Neuron (in vitro differentiated cells): ENCODE measurements around the gene FEM1A.
"Not testable (repeated sequence)": the region's sequence is repeated elsewhere in the genome, so short reads cannot be mapped to it uniquely, and the experiment has no call there.

Source experiments
- H2AFZ ChIP-seq: one replicate; pipeline ENCODE4 v1.6.1; 2013; ENCODE audit warnings: low read depth, mild to moderate bottlenecking, inconsistent platforms, low read length, moderate library complexity
- H3K27me3 ChIP-seq: one replicate; pipeline ENCODE4 v1.6.1; 2013; ENCODE audit warnings: low read length; ENCODE audit not compliant: insufficient read depth
- H3K36me3 ChIP-seq: one replicate; pipeline ENCODE4 v1.6.1; 2013; ENCODE audit warnings: low read length; ENCODE audit not compliant: insufficient read depth
- H3K4me1 ChIP-seq: one replicate; pipeline ENCODE4 v1.6.1; 2013; ENCODE audit warnings: low read length; ENCODE audit not compliant: insufficient read depth
- H3K4me3 ChIP-seq: 2 replicates; pipeline ENCODE4 v1.5.1; 2013; ENCODE audit warnings: mild to moderate bottlenecking, low read length, moderate library complexity
- H3K9me3 ChIP-seq: one replicate; pipeline ENCODE4 v1.6.1; 2013; ENCODE audit warnings: low read length

Gene FEM1A

GRCh38 chr19:4806384-4806783, 14.8 kb downstream of the FEM1A start:
- H2AFZ ChIP-seq: no peak overlapping the region
- no peaks in the 10 kb centered on the region for H3K27me3 ChIP-seq
- no peaks in the 10 kb centered on the region for H3K4me1 ChIP-seq
- H3K36me3 ChIP-seq: no peaks in the 10 kb centered on the region
- no peak overlapping the region for H3K4me3 ChIP-seq
- no peaks in the 10 kb centered on the region for H3K9me3 ChIP-seq

- Histone ChIP-seq H3K9me3 (no peaks in the 10 kb centered on the region), H3K36me3 (no peaks in the 10 kb centered on the region), H2AFZ (no peak overlapping the region), H3K27me3 (no peaks in the 10 kb centered on the region), H3K4me3 (no peak overlapping the region), H3K4me1 (no peaks in the 10 kb centered on the region)
Measured at GRCh38 chr19:4807188-4807587, 15.7 kb downstream of the FEM1A start.

- Histone ChIP-seq H3K4me3 (no peak overlapping the region), H2AFZ (no peak overlapping the region), H3K9me3 (peaks cover 1% of the 10 kb centered on the region), H3K4me1 (no peaks in the 10 kb centered on the region), H3K27me3 (no peaks in the 10 kb centered on the region), H3K36me3 (no peaks in the 10 kb centered on the region)
Measured at GRCh38 chr19:4811328-4812131, 20.0 kb downstream of the FEM1A start.

GRCh38 chr19:4814625-4815425, 23.3 kb downstream of the FEM1A start:
- Histone ChIP-seq H2AFZ (peak overlapping the region; percentile 30), H3K36me3 (no peaks in the 10 kb centered on the region), H3K4me1 (no peaks in the 10 kb centered on the region), H3K4me3 (no peak overlapping the region), H3K27me3 (no peaks in the 10 kb centered on the region), H3K9me3 (peaks cover 9% of the 10 kb centered on the region)

GRCh38 chr19:4815426-4816201, 24.1 kb downstream of the FEM1A start:
- Histone ChIP-seq H3K36me3 (no peaks in the 10 kb centered on the region), H3K9me3 (peaks cover 9% of the 10 kb centered on the region), H3K4me1 (no peaks in the 10 kb centered on the region), H2AFZ (peak overlapping the region; percentile 30), H3K4me3 (peak overlapping the region; percentile 16), H3K27me3 (no peaks in the 10 kb centered on the region)

- Histone ChIP-seq H3K4me1 (no peaks in the 10 kb centered on the region), H3K27me3 (no peaks in the 10 kb centered on the region), H3K36me3 (no peaks in the 10 kb centered on the region), H2AFZ (peak overlapping the region; percentile 30), H3K4me3 (no peak overlapping the region), H3K9me3 (peaks cover 9% of the 10 kb centered on the region)
Measured at GRCh38 chr19:4816202-4816949, 24.8 kb downstream of the FEM1A start.

- Histone ChIP-seq H2AFZ (no peak overlapping the region), H3K4me3 (no peak overlapping the region), H3K36me3 (no peaks in the 10 kb centered on the region), H3K27me3 (no peaks in the 10 kb centered on the region), H3K9me3 (peaks cover 9% of the 10 kb centered on the region), H3K4me1 (no peaks in the 10 kb centered on the region)
Measured at GRCh38 chr19:4816950-4817278, 25.4 kb downstream of the FEM1A start.

- no peak overlapping the region for H2AFZ ChIP-seq
Measured at GRCh38 chr19:4817467-4818277, 26.1 kb downstream of the FEM1A start.

GRCh38 chr19:4821265-4821664, 29.7 kb downstream of the FEM1A start:
- Histone ChIP-seq H3K4me1 (no peaks in the 10 kb centered on the region), H3K36me3 (no peaks in the 10 kb centered on the region), H3K27me3 (no peaks in the 10 kb centered on the region), H2AFZ (no peak overlapping the region), H3K4me3 (no peak overlapping the region), H3K9me3 (peaks cover 9% of the 10 kb centered on the region)

More at GRCh38 chr19:4817467-4818277, 26.1 kb downstream of the FEM1A start:
- H3K36me3 ChIP-seq: no peaks in the 10 kb centered on the region
- no peak overlapping the region for H3K4me3 ChIP-seq
- no peaks in the 10 kb centered on the region for H3K4me1 ChIP-seq
- peaks cover 9% of the 10 kb centered on the region for H3K9me3 ChIP-seq
- no peaks in the 10 kb centered on the region for H3K27me3 ChIP-seq

GRCh38 chr19:4822354-4822753, 30.8 kb downstream of the FEM1A start:
- not testable (repeated sequence) for H3K9me3 ChIP-seq, H2AFZ ChIP-seq, H3K27me3 ChIP-seq, H3K36me3 ChIP-seq, H3K4me1 ChIP-seq, H3K4me3 ChIP-seq

- Histone ChIP-seq H3K4me1 (no peaks in the 10 kb centered on the region), H3K4me3 (no peak overlapping the region), H3K27me3 (no peaks in the 10 kb centered on the region), H3K9me3 (no peaks in the 10 kb centered on the region), H2AFZ (no peak overlapping the region), H3K36me3 (no peaks in the 10 kb centered on the region)
Measured at GRCh38 chr19:4823577-4823976, 32.0 kb downstream of the FEM1A start.
